HL-60 (cell line): ENCODE results near the gene ZNF423.

Experiments used
- GABPA ChIP-seq: IDR thresholded peaks from 2 replicates; pipeline ENCODE4 v1.6.1; 2012; ENCODE audit warnings: low read depth
- TF ChIP-seq, protein P1 (sequence below): IDR thresholded peaks from one replicate; pipeline ENCODE4 v1.5.1; 2011; ENCODE audit warnings: low read length, control low read depth, inconsistent platforms; ENCODE audit not compliant: insufficient read depth

DNA sequence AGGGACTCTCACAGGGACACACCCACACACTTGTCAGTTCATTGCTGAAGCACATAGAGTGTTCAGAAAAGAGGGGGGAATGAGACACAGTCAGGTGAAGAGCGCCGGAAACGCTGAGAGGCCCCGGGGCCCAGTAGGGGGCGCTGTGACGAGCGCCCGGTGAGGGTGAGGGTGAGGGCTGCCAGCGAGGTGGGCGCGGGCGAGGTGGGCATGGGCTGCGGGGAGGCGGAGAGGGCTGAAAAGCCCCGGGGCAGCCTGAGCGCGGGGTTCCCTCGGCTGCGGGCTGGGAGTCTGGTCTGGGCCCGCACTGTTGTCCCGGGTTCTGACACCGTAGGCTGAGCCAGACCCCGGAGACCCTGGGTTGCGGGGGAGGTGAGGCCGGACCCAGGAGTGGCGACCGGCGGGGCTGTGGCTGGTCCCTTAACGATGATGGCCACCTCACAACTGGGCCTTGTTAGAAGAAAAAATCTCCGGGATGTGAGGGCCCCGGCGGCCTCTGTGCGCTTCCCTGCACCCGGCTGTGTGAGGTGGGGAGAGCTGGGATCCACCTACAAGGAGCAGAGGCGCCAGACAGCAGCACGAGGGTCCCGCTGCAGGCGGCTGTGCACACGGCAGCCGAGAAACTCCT is 390.9 kb downstream of the ZNF423 start:
- TF ChIP-seq, protein P1, sequence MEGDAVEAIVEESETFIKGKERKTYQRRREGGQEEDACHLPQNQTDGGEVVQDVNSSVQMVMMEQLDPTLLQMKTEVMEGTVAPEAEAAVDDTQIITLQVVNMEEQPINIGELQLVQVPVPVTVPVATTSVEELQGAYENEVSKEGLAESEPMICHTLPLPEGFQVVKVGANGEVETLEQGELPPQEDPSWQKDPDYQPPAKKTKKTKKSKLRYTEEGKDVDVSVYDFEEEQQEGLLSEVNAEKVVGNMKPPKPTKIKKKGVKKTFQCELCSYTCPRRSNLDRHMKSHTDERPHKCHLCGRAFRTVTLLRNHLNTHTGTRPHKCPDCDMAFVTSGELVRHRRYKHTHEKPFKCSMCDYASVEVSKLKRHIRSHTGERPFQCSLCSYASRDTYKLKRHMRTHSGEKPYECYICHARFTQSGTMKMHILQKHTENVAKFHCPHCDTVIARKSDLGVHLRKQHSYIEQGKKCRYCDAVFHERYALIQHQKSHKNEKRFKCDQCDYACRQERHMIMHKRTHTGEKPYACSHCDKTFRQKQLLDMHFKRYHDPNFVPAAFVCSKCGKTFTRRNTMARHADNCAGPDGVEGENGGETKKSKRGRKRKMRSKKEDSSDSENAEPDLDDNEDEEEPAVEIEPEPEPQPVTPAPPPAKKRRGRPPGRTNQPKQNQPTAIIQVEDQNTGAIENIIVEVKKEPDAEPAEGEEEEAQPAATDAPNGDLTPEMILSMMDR: no peak
- no peak for TF ChIP-seq GABPA
